ENCODE measurements around the gene MGAT3.

The MGAT3 gene

DNA sequence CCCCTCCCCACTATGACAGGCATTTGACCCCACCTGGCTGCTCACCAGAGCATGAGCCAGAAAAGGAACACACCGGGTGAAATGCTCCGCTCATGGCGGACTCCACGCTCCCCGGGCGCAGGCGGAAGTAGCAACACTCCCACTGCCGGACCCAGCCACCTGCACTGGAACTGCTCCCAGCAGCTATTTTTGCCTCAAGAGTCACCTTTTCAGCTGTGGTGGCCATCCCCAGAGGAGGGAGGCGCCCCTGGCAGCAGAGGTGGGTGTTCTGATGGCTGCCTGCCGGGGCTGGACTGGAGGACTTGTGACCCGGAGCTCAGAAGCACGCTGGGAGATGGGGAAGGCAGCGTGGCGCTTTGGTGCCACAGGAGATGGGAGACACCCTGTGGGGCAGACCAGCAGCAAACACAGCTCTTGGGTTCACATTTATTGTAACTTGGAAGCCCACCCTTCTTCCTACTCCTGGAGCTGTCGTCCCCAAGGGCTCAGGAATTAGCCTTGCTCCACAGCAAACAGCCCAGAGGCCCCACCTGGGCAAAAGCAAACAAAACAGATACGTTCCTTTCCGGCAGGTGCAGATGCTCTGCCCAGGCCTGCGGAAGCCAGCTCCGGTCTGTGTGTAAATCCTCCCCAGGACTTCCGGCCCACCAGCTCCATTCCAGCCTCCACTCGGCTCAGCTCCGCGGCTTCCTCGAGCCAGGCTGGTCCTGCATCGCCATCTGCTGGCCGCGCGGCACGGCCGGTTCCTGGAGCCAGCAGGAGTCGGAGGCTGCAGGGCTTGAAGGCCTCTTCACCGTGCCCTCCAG, 72.1 kb downstream of the MGAT3 start:
- ATAC-seq (replicated peaks; ENCODE audit: extremely low read depth, poor library complexity, severe bottlenecking) (peak; percentile 12), DNase-seq (ENCODE audit: low spot score in 2 of 2) (peak; percentile 87)
- H3K27ac Mint-ChIP-seq (ENCODE audit: low read depth), result peak overlapping the region; percentile 85
- peaks cover 75% of the 10 kb centered on the region for H3K4me1 Mint-ChIP-seq
- H3K9me3 Mint-ChIP-seq, result no peaks in the 10 kb centered on the region
- peaks cover 44% of the 10 kb centered on the region for H3K36me3 Mint-ChIP-seq (ENCODE audit: insufficient read depth)
- H3K27me3 Mint-ChIP-seq, result no peaks in the 10 kb centered on the region
- peak overlapping the region; percentile 98 for H3K4me3 Mint-ChIP-seq

GRCh38 chr22:39529487-39529851, 72.7 kb downstream of the MGAT3 start:
- ATAC-seq (replicated peaks; ENCODE audit: extremely low read depth, poor library complexity, severe bottlenecking) (no peak), DNase-seq (ENCODE audit: low spot score in 2 of 2) (no peak)
- Mint-ChIP-seq H3K36me3 (ENCODE audit: insufficient read depth) (peaks cover 39% of the 10 kb centered on the region), H3K4me1 (peaks cover 74% of the 10 kb centered on the region), H3K9me3 (no peaks in the 10 kb centered on the region), H3K27me3 (no peaks in the 10 kb centered on the region), H3K4me3 (peak overlapping the region; percentile 98), H3K27ac (ENCODE audit: low read depth) (peak overlapping the region; percentile 85)

GRCh38 chr22:39530116-39530515, 73.3 kb downstream of the MGAT3 start:
- Mint-ChIP-seq H3K27me3 (no peaks in the 10 kb centered on the region), H3K36me3 (ENCODE audit: insufficient read depth) (peaks cover 33% of the 10 kb centered on the region), H3K27ac (ENCODE audit: low read depth) (peak overlapping the region; percentile 85), H3K4me1 (peaks cover 67% of the 10 kb centered on the region), H3K9me3 (no peaks in the 10 kb centered on the region), H3K4me3 (peak overlapping the region; percentile 98)
- DNase-seq (ENCODE audit: low spot score in 2 of 2) (no peak), ATAC-seq (replicated peaks; ENCODE audit: extremely low read depth, poor library complexity, severe bottlenecking) (no peak)

GRCh38 chr22:39530692-39531331, 74.0 kb downstream of the MGAT3 start:
- Mint-ChIP-seq H3K27me3 (no peaks in the 10 kb centered on the region), H3K36me3 (ENCODE audit: insufficient read depth) (peaks cover 30% of the 10 kb centered on the region), H3K4me1 (peaks cover 60% of the 10 kb centered on the region), H3K27ac (ENCODE audit: low read depth) (no peak overlapping the region), H3K4me3 (peak overlapping the region; percentile 98), H3K9me3 (no peaks in the 10 kb centered on the region)
- no peak for ATAC-seq (replicated peaks; ENCODE audit: extremely low read depth, poor library complexity, severe bottlenecking)
- no peak for DNase-seq (ENCODE audit: low spot score in 2 of 2)

DNA sequence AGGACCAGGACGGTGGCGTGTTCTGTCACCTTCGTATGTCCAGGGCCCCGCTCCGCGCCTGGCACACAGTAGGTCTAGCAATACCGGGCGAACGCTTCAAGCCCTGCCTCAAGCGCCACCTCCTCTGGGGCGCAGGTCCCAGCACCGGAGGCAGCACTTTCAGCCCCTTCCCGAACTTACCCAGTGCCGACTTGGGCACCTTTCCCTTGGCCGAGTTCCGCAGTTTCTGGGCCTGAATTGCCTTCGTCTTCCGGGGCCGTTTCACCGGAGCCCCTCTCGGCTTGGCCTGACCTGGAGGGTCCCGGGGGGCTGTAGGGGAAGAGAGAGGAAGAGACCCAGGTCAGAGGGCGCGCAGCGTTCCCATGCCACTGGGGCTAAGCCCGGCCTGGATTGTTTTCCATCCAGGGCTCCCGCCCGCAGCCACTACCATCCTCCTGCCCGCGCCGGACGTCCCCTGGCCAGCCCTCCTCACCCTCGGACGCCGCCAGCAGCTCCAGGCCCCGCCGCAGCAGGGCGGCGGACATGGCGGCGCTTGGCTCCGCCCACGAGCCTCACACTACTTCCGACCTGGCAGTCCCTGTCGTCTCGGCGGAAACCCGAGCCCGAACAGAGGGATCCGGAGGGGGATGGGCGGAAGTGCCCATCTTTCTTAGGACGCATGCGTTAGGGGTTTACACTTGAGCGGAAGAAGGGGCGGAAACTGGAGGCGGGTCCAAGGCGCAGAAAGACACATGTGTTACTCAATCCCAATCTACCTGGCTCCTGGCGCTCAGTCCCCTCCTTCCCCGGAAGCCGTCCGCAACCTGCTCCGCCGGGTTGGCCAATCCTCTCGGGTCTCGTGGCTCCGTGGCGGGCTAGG, 75.6 kb downstream of the MGAT3 start, which contains the start of gene RPS19BP1:
Gene RPS19BP1 (minus strand): TSS at position 534 of the 859 bp plus-strand sequence. CDS start 10 bp downstream, at position 524.
- Mint-ChIP-seq H3K27ac (ENCODE audit: low read depth) (peak within 1 kb of the TSS; percentile 84), H3K9me3 (no peaks in the 10 kb centered on the region), H3K36me3 (ENCODE audit: insufficient read depth) (peaks cover 26% of the 10 kb centered on the region), H3K4me3 (peak within 1 kb of the TSS; percentile 98), H3K4me1 (peaks cover 46% of the 10 kb centered on the region), H3K27me3 (no peaks in the 10 kb centered on the region)
- peak; percentile 91 for ATAC-seq (replicated peaks; ENCODE audit: extremely low read depth, poor library complexity, severe bottlenecking)
- peak; percentile 97 to 99 for DNase-seq (ENCODE audit: low spot score in 2 of 2)

- Mint-ChIP-seq H3K4me3 (no peak overlapping the region), H3K27me3 (no peaks in the 10 kb centered on the region), H3K27ac (ENCODE audit: low read depth) (no peak overlapping the region), H3K9me3 (no peaks in the 10 kb centered on the region), H3K36me3 (ENCODE audit: insufficient read depth) (peaks cover 18% of the 10 kb centered on the region), H3K4me1 (peaks cover 29% of the 10 kb centered on the region)
- ATAC-seq (replicated peaks; ENCODE audit: extremely low read depth, poor library complexity, severe bottlenecking), result no peak
- DNase-seq (ENCODE audit: low spot score in 2 of 2), result no peak
Measured at GRCh38 chr22:39534092-39534506, 77.3 kb downstream of the MGAT3 start.

DNA sequence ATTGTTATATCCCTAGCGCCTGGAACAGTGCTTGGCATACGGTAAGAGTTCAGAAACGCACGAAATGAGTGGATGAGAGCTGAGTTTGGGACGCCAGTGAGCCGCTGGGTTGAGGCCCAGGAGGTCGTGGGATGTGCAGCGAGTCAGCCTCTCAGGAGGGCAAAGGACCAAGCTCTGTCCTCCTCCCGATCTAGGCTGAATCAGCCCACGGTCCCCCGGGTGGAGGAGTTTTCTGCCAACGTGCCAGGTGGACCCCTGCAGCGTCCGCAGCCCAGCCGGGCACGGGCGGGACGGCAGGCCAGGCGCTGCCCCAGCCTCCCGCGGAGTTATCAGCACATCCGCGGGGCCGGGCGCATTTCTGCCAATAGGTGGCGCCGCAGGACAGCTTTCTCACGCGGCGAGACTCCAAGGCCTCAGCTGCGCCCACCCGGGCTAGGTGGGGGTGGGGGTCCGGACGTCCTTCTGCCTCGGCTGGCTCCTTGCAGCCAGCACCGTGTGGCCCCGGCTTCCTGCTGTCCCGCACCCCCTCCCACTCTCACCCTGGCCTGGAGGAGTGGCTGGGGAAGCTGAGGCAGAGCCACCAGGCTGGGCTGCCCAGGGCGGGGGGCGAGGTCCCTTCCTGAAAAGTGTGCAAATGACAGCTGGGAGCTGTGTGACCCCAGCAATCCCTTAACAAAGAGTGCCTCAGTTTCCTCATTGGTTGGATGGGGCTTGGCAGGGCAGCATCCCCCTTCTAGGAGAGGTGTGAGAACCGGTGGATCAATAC, 78.0 kb downstream of the MGAT3 start:
- no peak overlapping the region for H3K4me3 Mint-ChIP-seq
- DNase-seq (ENCODE audit: low spot score in 2 of 2) (peak; percentile 68 to 84), ATAC-seq (replicated peaks; ENCODE audit: extremely low read depth, poor library complexity, severe bottlenecking) (no peak)
- H3K27me3 Mint-ChIP-seq, result no peaks in the 10 kb centered on the region
- H3K4me1 Mint-ChIP-seq, result peaks cover 24% of the 10 kb centered on the region
- H3K9me3 Mint-ChIP-seq, result no peaks in the 10 kb centered on the region
- peaks cover 13% of the 10 kb centered on the region for H3K36me3 Mint-ChIP-seq (ENCODE audit: insufficient read depth)
- H3K27ac Mint-ChIP-seq (ENCODE audit: low read depth), result no peak overlapping the region

GRCh38 chr22:39535357-39535725, 78.5 kb downstream of the MGAT3 start:
- DNase-seq (ENCODE audit: low spot score in 2 of 2) (no peak), ATAC-seq (replicated peaks; ENCODE audit: extremely low read depth, poor library complexity, severe bottlenecking) (no peak)
- Mint-ChIP-seq H3K9me3 (no peaks in the 10 kb centered on the region), H3K36me3 (ENCODE audit: insufficient read depth) (peaks cover 11% of the 10 kb centered on the region), H3K27ac (ENCODE audit: low read depth) (no peak overlapping the region), H3K27me3 (no peaks in the 10 kb centered on the region), H3K4me1 (peaks cover 21% of the 10 kb centered on the region), H3K4me3 (no peak overlapping the region)

GRCh38 chr22:39535831-39536449, 79.1 kb downstream of the MGAT3 start:
- H3K27me3 Mint-ChIP-seq, result no peaks in the 10 kb centered on the region
- H3K36me3 Mint-ChIP-seq (ENCODE audit: insufficient read depth), result peaks cover 6% of the 10 kb centered on the region
- peaks cover 18% of the 10 kb centered on the region for H3K4me1 Mint-ChIP-seq
- H3K9me3 Mint-ChIP-seq, result no peaks in the 10 kb centered on the region
- DNase-seq (ENCODE audit: low spot score in 2 of 2) (no peak), ATAC-seq (replicated peaks; ENCODE audit: extremely low read depth, poor library complexity, severe bottlenecking) (no peak)
- H3K4me3 Mint-ChIP-seq, result no peak overlapping the region
- no peak overlapping the region for H3K27ac Mint-ChIP-seq (ENCODE audit: low read depth)

GRCh38 chr22:39536711-39537110, 79.9 kb downstream of the MGAT3 start:
- peaks cover 5% of the 10 kb centered on the region for H3K36me3 Mint-ChIP-seq (ENCODE audit: insufficient read depth)
- H3K4me3 Mint-ChIP-seq, result no peak overlapping the region

GRCh38 chr22:39537975-39538374, 81.2 kb downstream of the MGAT3 start:
- H3K4me1 Mint-ChIP-seq, result peaks cover 7% of the 10 kb centered on the region
- no peak for DNase-seq (ENCODE audit: low spot score in 2 of 2)
- no peaks in the 10 kb centered on the region for H3K36me3 Mint-ChIP-seq (ENCODE audit: insufficient read depth)
- H3K27ac Mint-ChIP-seq (ENCODE audit: low read depth), result no peak overlapping the region
- ATAC-seq (replicated peaks; ENCODE audit: extremely low read depth, poor library complexity, severe bottlenecking), result no peak
- no peak overlapping the region for H3K4me3 Mint-ChIP-seq
- no peaks in the 10 kb centered on the region for H3K9me3 Mint-ChIP-seq
- H3K27me3 Mint-ChIP-seq, result no peaks in the 10 kb centered on the region

More at GRCh38 chr22:39536711-39537110, 79.9 kb downstream of the MGAT3 start:
- Mint-ChIP-seq H3K27me3 (no peaks in the 10 kb centered on the region), H3K27ac (ENCODE audit: low read depth) (no peak overlapping the region), H3K9me3 (no peaks in the 10 kb centered on the region), H3K4me1 (peaks cover 11% of the 10 kb centered on the region)
- DNase-seq (ENCODE audit: low spot score in 2 of 2) (no peak), ATAC-seq (replicated peaks; ENCODE audit: extremely low read depth, poor library complexity, severe bottlenecking) (no peak)
